Right ventricle myocardium superior (tissue), 1 donor: ENCODE data around the gene KCNE5. TPM values are rescaled to one million over a fixed set of nuclear protein-coding genes. Genes with fewer than 3 reads are reported as not detected.
"Not testable (repeated sequence)": the region's sequence is repeated elsewhere in the genome, so short reads cannot be mapped to it uniquely, and the experiment has no call there.

Source experiments
- ATAC-seq: fragments of 200-7000 bp; cut with Tn5 transposase; one replicate; pipeline ENCODE4 v1.9.1; 2020; ENCODE audit warnings: mild to moderate bottlenecking; ENCODE audit not compliant: poor library complexity
- DNase-seq: peaks from one replicate; pipeline ENCODE4 v3.0.0-alpha.2; 2020
- intact Hi-C: fragments of 100-400 bp; cut with DNase I; formaldehyde crosslinking; loops from one replicate; pipeline ENCODE4 v1.11.2; 2022
- long read RNA-seq: library from polyadenylated mRNA; unstranded; transcript quantifications from one replicate; pipeline ENCODE4 v2.0.0, GENCODE V29; 2021
- total RNA-seq: library from RNA; stranded (reverse); fragmentation: NEBNext Ultra II Directional; extraction: Animal tissue kit (Norgen Biotek cat#: 25700); gene quantifications from one replicate; pipeline ENCODE4 v1.2.1, GENCODE V29; 2021
- donor health status: DM: no; HTN: yes; CAD: no; lungs with severe emphysema.

KCNE5 gene
- 0.24 TPM for total RNA-seq
- long read RNA-seq: 0 reads

GRCh38 chrX:109624641-109625616 lies at the start of gene KCNE5:
Gene KCNE5, minus strand, starts transcription at chrX:109625172. Its CDS starts 152 bp downstream, at chrX:109625020.
- ATAC-seq: peak; percentile 26

GRCh38 chrX:109672239-109672638 lies 47.3 kb upstream of the KCNE5 start:
- DNase-seq: no peak
- peak; percentile 81 for ATAC-seq
- intact Hi-C loops: no loop called here

More at GRCh38 chrX:109624641-109625616, at the start of gene KCNE5:
- DNase-seq: peak; percentile 37
- intact Hi-C loops: no loop called here

- DNase-seq, ATAC-seq, intact Hi-C loops: not testable (repeated sequence)
Measured at GRCh38 chrX:109671170-109671569, 46.2 kb upstream of the KCNE5 start.

- intact Hi-C loops: no loop called here
- DNase-seq (no peak), ATAC-seq (no peak)
Measured at GRCh38 chrX:109667986-109668385, 43.0 kb upstream of the KCNE5 start.

- intact Hi-C loops: no loop called here
- DNase-seq: no peak
Measured at GRCh38 chrX:109660435-109661143, 35.6 kb upstream of the KCNE5 start.

GRCh38 chrX:109658391-109658790 lies 33.4 kb upstream of the KCNE5 start:
- DNase-seq (no peak), ATAC-seq (no peak)
- intact Hi-C loops: no loop called here

More at GRCh38 chrX:109660435-109661143, 35.6 kb upstream of the KCNE5 start:
- no peak for ATAC-seq

- intact Hi-C loops, ATAC-seq, DNase-seq: not testable (repeated sequence)
Measured at GRCh38 chrX:109657364-109657763, 32.4 kb upstream of the KCNE5 start.

- intact Hi-C loops: no loop called here
- no peak for DNase-seq
- ATAC-seq: no peak
Measured at GRCh38 chrX:109656774-109657173, 31.8 kb upstream of the KCNE5 start.

- ATAC-seq: no peak
Measured at GRCh38 chrX:109655502-109656201, 30.7 kb upstream of the KCNE5 start.

GRCh38 chrX:109654516-109655109 lies 29.6 kb upstream of the KCNE5 start:
- ATAC-seq (no peak), DNase-seq (no peak)
- intact Hi-C loops: no loop called here

More at GRCh38 chrX:109655502-109656201, 30.7 kb upstream of the KCNE5 start:
- intact Hi-C loops: no loop called here
- DNase-seq: no peak

GRCh38 chrX:109644671-109645070 lies 19.7 kb upstream of the KCNE5 start:
- DNase-seq, ATAC-seq, intact Hi-C loops: not testable (repeated sequence)

GRCh38 chrX:109643687-109644086 lies 18.7 kb upstream of the KCNE5 start:
- intact Hi-C loops: no loop called here
- DNase-seq (no peak), ATAC-seq (no peak)

- no peak for DNase-seq
- intact Hi-C loops: no loop called here
- no peak for ATAC-seq
Measured at GRCh38 chrX:109638158-109638557, 13.2 kb upstream of the KCNE5 start.

GRCh38 chrX:109637477-109637876 lies 12.5 kb upstream of the KCNE5 start:
- ATAC-seq, DNase-seq, intact Hi-C loops: not testable (repeated sequence)

- intact Hi-C loops: no loop called here
- no peak for ATAC-seq
- no peak for DNase-seq
Measured at GRCh38 chrX:109635146-109635545, 10.2 kb upstream of the KCNE5 start.

- intact Hi-C loops: loop anchor here (5.0 kb wide), 1 partner anchor 146 kb away; no protein-coding TSS in a partner anchor
- ATAC-seq (no peak), DNase-seq (no peak)
Measured at GRCh38 chrX:109632906-109633504, 8.0 kb upstream of the KCNE5 start.

GRCh38 chrX:109629310-109629709 lies 4.3 kb upstream of the KCNE5 start:
- no peak for DNase-seq
- ATAC-seq: no peak
- intact Hi-C loops: no loop called here

- intact Hi-C loops: no loop called here
- no peak for DNase-seq
- ATAC-seq: peak; percentile 62
Measured at GRCh38 chrX:109626637-109627036, 1.7 kb upstream of the KCNE5 start.
